HFFc6 (cell line): ENCODE results near the gene BCO2. TPM values are rescaled to one million over a fixed set of nuclear protein-coding genes. Genes with fewer than 3 reads are reported as not detected.
A peak's percentile ranks its signal among the peaks of the same experiment; 100 is the strongest.

Source experiments
- DNase-seq: peaks from one replicate; pipeline ENCODE4 v3.0.0-alpha.2; 2018
- H3K27ac Mint-ChIP-seq: 2 replicates; pipeline ENCODE4 v1.8.0; 2020; ENCODE audit warnings: mild to moderate bottlenecking, mixed read lengths
- H3K27me3 Mint-ChIP-seq: 2 replicates; pipeline ENCODE4 v1.8.0; 2021; ENCODE audit warnings: mild to moderate bottlenecking, moderate library complexity, mixed read lengths; ENCODE audit not compliant: insufficient read depth
- H3K36me3 Mint-ChIP-seq: 2 replicates; pipeline ENCODE4 v1.8.0; 2021; ENCODE audit warnings: low read depth, mixed read lengths
- H3K4me1 Mint-ChIP-seq: 2 replicates; pipeline ENCODE4 v1.8.0; 2020; ENCODE audit warnings: low read depth, mixed read lengths
- H3K4me3 Mint-ChIP-seq: 2 replicates; pipeline ENCODE4 v1.8.0; 2020; ENCODE audit warnings: mild to moderate bottlenecking, moderate library complexity, mixed read lengths
- H3K9me3 Mint-ChIP-seq: 2 replicates; pipeline ENCODE4 v1.8.0; 2020; ENCODE audit warnings: mild to moderate bottlenecking, mixed read lengths
- total RNA-seq, 6 experiments: library from RNA; stranded (reverse); fragmentation: NEBNext Ultra II Directional; extraction: Animal tissue kit (Norgen Biotek cat#: 25700); gene quantifications; 2 replicates in 1 of 6; 3 replicates in 5 of 6; pipeline ENCODE4 v1.2.3, GENCODE V29; 2021
- TF ChIP-seq, protein P1 (sequence below): fragments of 200-600 bp; sonication (generic); IDR thresholded peaks from 2 replicates; pipeline ENCODE4 v1.5.0; 2021; ENCODE audit warnings: antibody characterized with exemption, mild to moderate bottlenecking

The BCO2 gene
- total RNA-seq, 6 experiments from 2014 or later = 0.83 to 2.0 (median 1.3) TPM

DNA sequence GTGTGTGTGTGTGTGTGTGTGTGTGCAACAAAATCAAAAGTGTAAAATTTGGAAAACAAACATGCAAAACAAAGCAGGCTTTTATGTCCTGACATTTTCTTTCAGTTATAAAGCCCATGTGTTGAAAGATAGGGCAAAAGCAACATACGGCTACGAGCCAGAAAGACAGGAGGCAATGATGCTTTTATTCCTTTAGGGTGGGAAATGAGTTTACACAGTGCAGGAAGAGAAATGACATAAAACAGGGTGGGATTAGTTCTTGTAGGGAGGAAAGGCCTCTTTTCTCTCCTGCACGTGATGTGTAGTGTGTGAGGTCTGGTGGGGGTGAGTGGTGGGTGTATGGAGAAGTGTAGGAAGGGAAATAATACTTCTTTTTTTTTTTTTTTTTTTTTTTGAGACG lies 40.8 kb upstream of the BCO2 start:
- no peak overlapping the region for H3K4me3 Mint-ChIP-seq
- DNase-seq = no peak
- no peak overlapping the region; the same call in 1 of the 2 replicates for H3K27ac Mint-ChIP-seq
- H3K9me3 Mint-ChIP-seq = no peaks in the 10 kb centered on the region
- peaks cover 1% of the 10 kb centered on the region; the same call in 1 of the 2 replicates for H3K27me3 Mint-ChIP-seq
- TF ChIP-seq, protein P1, sequence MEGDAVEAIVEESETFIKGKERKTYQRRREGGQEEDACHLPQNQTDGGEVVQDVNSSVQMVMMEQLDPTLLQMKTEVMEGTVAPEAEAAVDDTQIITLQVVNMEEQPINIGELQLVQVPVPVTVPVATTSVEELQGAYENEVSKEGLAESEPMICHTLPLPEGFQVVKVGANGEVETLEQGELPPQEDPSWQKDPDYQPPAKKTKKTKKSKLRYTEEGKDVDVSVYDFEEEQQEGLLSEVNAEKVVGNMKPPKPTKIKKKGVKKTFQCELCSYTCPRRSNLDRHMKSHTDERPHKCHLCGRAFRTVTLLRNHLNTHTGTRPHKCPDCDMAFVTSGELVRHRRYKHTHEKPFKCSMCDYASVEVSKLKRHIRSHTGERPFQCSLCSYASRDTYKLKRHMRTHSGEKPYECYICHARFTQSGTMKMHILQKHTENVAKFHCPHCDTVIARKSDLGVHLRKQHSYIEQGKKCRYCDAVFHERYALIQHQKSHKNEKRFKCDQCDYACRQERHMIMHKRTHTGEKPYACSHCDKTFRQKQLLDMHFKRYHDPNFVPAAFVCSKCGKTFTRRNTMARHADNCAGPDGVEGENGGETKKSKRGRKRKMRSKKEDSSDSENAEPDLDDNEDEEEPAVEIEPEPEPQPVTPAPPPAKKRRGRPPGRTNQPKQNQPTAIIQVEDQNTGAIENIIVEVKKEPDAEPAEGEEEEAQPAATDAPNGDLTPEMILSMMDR = no peak
- H3K36me3 Mint-ChIP-seq = no peaks in the 10 kb centered on the region
- H3K4me1 Mint-ChIP-seq = peaks cover 15% of the 10 kb centered on the region

DNA sequence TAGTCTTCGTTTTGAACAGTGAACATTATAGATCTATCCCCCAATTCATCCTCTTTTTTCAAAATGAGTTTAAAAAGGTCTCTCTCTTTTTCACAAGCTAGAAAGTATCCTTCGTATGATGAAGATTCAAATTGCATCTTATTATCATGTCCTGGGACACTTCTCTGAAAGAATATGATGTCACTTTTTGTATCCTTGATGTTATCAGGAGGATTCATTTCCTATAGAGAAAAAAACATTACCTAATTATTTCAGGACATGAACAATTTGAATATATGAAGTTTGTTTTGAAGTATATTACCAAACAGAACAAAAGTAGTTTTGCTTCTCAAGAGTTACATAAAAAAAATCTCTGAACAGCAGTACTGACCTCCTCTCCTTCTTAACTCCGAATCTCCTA lies 31.7 kb upstream of the BCO2 start:
- Mint-ChIP-seq H3K9me3 (peaks cover 7% of the 10 kb centered on the region), H3K27me3 (no peaks in the 10 kb centered on the region), H3K4me3 (no peak overlapping the region), H3K36me3 (peaks cover 14% of the 10 kb centered on the region), H3K27ac (no peak overlapping the region), H3K4me1 (peaks cover 9% of the 10 kb centered on the region)
- DNase-seq = no peak
- TF ChIP-seq, protein P1 = no peak

DNA sequence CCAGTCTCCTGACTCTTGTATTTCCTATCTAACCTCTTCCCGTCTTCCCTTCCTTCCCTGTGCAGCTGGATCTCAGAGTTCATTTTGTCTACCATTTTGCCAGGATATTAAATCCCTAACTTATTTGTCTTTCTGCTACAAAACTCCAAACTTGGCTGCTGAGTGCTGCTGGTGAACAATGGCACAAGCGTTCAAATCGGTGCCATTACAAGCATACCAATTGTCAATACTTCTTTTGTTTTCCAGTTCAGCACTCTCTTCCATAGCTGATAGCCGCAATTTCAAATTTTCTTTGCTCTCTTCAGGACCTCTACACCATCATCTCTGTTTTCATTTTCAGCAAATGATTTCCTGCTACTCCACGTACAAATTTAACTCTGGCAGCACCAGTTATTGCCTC lies 24.8 kb upstream of the BCO2 start:
- Mint-ChIP-seq H3K36me3 (no peaks in the 10 kb centered on the region), H3K4me3 (no peak overlapping the region), H3K9me3 (no peaks in the 10 kb centered on the region), H3K27ac (no peak overlapping the region), H3K4me1 (peaks cover 2% of the 10 kb centered on the region), H3K27me3 (no peaks in the 10 kb centered on the region)
- DNase-seq = no peak
- TF ChIP-seq, protein P1 = no peak

DNA sequence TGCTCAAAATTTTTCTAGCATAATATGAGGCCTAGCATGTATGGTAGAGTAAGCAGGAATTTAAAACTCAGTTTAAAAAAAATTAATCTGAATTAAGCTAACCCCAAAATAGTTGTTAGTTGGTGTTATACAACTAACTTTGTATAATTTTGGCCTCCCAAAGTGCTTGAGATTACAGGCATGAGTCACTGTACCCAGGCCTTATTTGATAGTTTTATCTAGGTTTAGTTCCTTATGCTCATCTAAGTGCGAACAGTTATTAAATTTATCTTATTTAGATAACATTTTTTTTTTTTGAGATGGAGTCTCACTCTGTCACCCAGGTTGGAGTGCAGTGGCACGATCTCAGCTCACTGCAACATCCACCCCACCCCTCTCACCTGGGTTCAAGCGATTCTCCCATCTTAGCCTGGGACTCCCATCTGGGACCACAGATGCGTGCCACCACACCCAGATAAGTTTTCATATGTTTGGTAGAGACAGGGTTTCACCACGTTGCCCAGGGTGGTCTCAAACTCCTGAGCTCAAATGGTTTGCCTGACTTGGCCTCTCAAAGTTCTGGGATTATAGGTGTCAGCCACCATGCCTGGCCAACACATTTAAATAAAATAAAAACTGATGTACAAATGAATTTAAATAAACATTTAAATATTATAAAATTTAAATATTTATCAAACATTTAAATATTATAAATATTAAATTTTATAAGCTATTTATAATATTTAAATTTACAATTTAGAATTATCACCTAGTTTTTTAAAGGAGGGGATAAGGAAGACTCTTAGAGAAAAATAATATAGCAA lies 19.0 kb upstream of the BCO2 start:
- no peak overlapping the region for H3K4me3 Mint-ChIP-seq
- no peaks in the 10 kb centered on the region for H3K36me3 Mint-ChIP-seq
- H3K27me3 Mint-ChIP-seq = no peaks in the 10 kb centered on the region
- no peaks in the 10 kb centered on the region for H3K9me3 Mint-ChIP-seq
- TF ChIP-seq, protein P1 = no peak
- H3K27ac Mint-ChIP-seq = peak overlapping the region; percentile 43; the same call in 1 of the 2 replicates
- DNase-seq = no peak
- H3K4me1 Mint-ChIP-seq = peaks cover 55% of the 10 kb centered on the region

DNA sequence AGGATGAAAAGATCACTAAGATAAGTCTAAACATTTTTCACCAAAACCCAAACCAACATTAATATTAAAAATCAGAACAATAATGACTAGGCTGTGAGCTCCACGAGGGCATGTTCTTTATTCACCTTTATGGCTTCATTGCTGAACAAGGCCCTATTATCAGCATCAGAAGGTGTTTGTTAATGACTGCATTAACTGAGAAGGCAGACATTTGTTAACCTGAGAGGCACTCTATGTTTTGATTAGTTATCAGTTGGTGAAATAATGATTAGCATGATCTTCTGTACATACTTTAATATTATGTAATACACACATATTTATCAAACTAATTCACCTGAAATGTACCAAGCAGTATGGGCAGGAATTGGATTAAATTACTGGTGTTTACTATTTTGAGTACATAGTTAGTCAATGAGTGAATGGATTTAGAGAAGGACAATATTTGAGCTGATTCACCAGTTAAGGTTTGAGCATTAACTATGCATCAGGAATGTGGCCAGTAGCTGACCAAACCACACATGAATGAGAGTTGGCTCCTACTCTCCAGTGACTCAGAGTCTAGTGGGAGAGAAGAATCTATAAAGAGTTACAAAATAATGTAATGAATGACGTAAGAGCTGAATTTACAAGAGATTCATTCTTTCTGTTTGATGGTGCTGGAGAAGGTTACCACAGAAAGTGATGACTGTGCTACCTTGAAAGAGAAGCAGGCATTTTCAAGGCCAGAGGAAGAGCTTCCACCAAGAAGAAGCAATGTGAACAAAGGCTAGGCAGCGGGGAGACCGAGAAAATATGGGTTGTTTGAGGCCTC lies 18.2 kb upstream of the BCO2 start:
- H3K36me3 Mint-ChIP-seq = no peaks in the 10 kb centered on the region
- H3K27ac Mint-ChIP-seq = peak overlapping the region; percentile 91
- H3K4me1 Mint-ChIP-seq = peaks cover 60% of the 10 kb centered on the region
- no peaks in the 10 kb centered on the region for H3K9me3 Mint-ChIP-seq
- H3K4me3 Mint-ChIP-seq = peak overlapping the region; percentile 45
- TF ChIP-seq, protein P1 = no peak
- DNase-seq = peak; percentile 99
- H3K27me3 Mint-ChIP-seq = no peaks in the 10 kb centered on the region
